HL-60 (cell line): Measurements from ENCODE around the gene TMEM39B.

Source experiments
- DNase-seq, 2 experiments: peaks; one replicate each; pipeline ENCODE4 v3.0.0-alpha.2; 2010 to 2020; ENCODE audit warnings: low read depth in 1 of 2, low spot score in 1 of 2
- H3K27ac ChIP-seq: fragments of 250-450 bp; sonication (Bioruptor Pico); replicated peaks from 2 replicates; pipeline ENCODE4 v1.5.1; 2020; ENCODE audit warnings: mild to moderate bottlenecking, moderate library complexity
- H3K27me3 ChIP-seq: fragments of 250-450 bp; sonication (Bioruptor Pico); 2 replicates; pipeline ENCODE4 v1.5.1; 2021; ENCODE audit warnings: mild to moderate bottlenecking, moderate library complexity; ENCODE audit not compliant: insufficient read depth, poor library complexity, severe bottlenecking
- H3K4me3 ChIP-seq: replicated peaks from 2 replicates; pipeline ENCODE4 v1.5.1; 2011; ENCODE audit warnings: mild to moderate bottlenecking, control low read depth, low read length; ENCODE audit not compliant: insufficient read depth
- CTCF ChIP-seq: IDR thresholded peaks from one replicate; pipeline ENCODE4 v1.5.1; 2011; ENCODE audit warnings: low read length, control low read depth, inconsistent platforms; ENCODE audit not compliant: insufficient read depth
- GABPA ChIP-seq: IDR thresholded peaks from 2 replicates; pipeline ENCODE4 v1.6.1; 2012; ENCODE audit warnings: low read depth
- POLR2AphosphoS5 ChIP-seq: IDR thresholded peaks from 2 replicates; pipeline ENCODE4 v1.6.1; 2012; ENCODE audit warnings: low read depth
- SPI1 ChIP-seq: IDR thresholded peaks from 2 replicates; pipeline ENCODE4 v1.6.1; 2012; ENCODE audit warnings: low read depth, mild to moderate bottlenecking, borderline replicate concordance
- TF ChIP-seq, protein P1 (sequence below): IDR thresholded peaks from 2 replicates; pipeline ENCODE4 v1.6.1; 2012; ENCODE audit warnings: low read depth; ENCODE audit not compliant: insufficient replicate concordance

TMEM39B gene

DNA sequence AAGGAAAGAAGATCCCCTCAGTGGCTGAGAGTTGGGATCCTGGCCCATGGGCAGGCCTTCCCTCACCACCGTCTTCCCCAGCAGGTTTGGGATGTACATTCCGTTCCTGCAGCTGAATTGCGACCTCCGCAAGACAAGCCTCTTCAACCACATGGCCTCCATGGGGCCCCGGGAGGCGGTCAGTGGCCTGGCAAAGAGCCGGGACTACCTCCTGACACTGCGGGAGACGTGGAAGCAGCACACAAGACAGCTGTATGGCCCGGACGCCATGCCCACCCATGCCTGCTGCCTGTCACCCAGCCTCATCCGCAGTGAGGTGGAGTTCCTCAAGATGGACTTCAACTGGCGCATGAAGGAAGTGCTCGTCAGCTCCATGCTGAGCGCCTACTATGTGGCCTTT lies 18.9 kb downstream of the TMEM39B start:
- TF ChIP-seq POLR2AphosphoS5 = no peak
- TF ChIP-seq CTCF = no peak
- TF ChIP-seq SPI1 = no peak
- no peak for TF ChIP-seq GABPA

GRCh38 chr1:32094746-32095521 lies 22.2 kb downstream of the TMEM39B start:
- no peak overlapping the region for H3K27ac ChIP-seq
- no peak for DNase-seq
- H3K27me3 ChIP-seq = no peaks in the 10 kb centered on the region
- no peak overlapping the region for H3K4me3 ChIP-seq
- no peak for TF ChIP-seq SPI1
- TF ChIP-seq, protein P1, sequence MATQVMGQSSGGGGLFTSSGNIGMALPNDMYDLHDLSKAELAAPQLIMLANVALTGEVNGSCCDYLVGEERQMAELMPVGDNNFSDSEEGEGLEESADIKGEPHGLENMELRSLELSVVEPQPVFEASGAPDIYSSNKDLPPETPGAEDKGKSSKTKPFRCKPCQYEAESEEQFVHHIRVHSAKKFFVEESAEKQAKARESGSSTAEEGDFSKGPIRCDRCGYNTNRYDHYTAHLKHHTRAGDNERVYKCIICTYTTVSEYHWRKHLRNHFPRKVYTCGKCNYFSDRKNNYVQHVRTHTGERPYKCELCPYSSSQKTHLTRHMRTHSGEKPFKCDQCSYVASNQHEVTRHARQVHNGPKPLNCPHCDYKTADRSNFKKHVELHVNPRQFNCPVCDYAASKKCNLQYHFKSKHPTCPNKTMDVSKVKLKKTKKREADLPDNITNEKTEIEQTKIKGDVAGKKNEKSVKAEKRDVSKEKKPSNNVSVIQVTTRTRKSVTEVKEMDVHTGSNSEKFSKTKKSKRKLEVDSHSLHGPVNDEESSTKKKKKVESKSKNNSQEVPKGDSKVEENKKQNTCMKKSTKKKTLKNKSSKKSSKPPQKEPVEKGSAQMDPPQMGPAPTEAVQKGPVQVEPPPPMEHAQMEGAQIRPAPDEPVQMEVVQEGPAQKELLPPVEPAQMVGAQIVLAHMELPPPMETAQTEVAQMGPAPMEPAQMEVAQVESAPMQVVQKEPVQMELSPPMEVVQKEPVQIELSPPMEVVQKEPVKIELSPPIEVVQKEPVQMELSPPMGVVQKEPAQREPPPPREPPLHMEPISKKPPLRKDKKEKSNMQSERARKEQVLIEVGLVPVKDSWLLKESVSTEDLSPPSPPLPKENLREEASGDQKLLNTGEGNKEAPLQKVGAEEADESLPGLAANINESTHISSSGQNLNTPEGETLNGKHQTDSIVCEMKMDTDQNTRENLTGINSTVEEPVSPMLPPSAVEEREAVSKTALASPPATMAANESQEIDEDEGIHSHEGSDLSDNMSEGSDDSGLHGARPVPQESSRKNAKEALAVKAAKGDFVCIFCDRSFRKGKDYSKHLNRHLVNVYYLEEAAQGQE = no peak
- no peak for TF ChIP-seq GABPA
- TF ChIP-seq POLR2AphosphoS5 = no peak
- no peak for TF ChIP-seq CTCF

More for the DNA sequence above, 18.9 kb downstream of the TMEM39B start:
- H3K27me3 ChIP-seq = no peaks in the 10 kb centered on the region
- H3K4me3 ChIP-seq = no peak overlapping the region
- no peak for DNase-seq
- H3K27ac ChIP-seq = no peak overlapping the region

DNA sequence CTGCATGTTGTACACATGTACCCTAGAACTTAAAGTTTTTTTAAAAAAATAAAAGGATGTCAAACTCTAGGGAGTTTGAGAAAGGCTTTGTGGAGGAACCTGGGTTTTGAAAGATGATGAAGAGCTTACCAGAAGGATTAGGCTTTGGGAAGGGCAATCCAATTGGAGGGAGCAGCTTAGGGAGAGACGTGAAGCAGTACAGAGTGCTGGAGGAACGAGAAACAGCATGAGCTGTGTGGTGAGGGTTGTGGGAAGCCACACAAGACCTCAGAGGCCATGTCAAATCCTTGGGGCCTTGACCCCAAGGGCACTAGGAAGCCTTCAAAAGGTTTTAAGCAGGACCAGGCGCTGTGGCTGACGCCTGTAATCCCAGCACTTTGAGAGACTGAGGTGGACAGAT lies 26.7 kb downstream of the TMEM39B start:
- Histone ChIP-seq H3K27me3 (no peaks in the 10 kb centered on the region), H3K4me3 (no peak overlapping the region), H3K27ac (no peak overlapping the region)
- no peak for DNase-seq
- TF ChIP-seq SPI1 (no peak), GABPA (no peak), POLR2AphosphoS5 (no peak), CTCF (no peak)
- TF ChIP-seq, protein P1 = no peak

DNA sequence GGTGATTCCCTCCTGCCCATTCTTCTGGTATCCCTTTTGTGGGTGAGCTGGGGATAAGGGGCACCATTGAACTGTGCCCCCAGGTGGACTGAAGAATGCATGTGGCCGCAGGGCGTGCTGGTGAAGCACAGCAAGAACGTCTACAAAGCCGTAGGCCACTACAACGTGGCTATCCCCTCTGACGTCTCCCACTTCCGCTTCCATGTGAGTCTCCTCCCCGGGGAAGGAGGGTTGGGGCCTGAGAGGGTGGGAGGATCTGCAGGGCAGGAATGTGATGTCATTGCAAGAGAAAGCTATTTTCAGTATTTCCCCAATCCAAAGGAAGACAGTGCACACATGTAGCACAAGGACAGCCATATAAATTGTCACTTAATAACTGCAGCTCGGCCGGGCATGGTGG lies 27.6 kb downstream of the TMEM39B start:
- DNase-seq = no peak
- TF ChIP-seq CTCF (no peak), GABPA (no peak), SPI1 (no peak), POLR2AphosphoS5 (no peak)
- TF ChIP-seq, protein P1 = no peak
- Histone ChIP-seq H3K27ac (no peak overlapping the region), H3K27me3 (no peaks in the 10 kb centered on the region), H3K4me3 (no peak overlapping the region)
